GM12864 (cell line): ENCODE data around the gene SHROOM3.

Experiments
- DNase-seq: peaks from one replicate; pipeline ENCODE4 v3.0.0-alpha.2; 2011; ENCODE audit warnings: low read depth
- H3K4me3 ChIP-seq: 2 replicates; pipeline ENCODE4 v1.5.1; 2011; ENCODE audit warnings: mild to moderate bottlenecking, low read depth, low read length, control low read depth
- CTCF ChIP-seq: IDR thresholded peaks from 2 replicates; pipeline ENCODE4 v1.5.1; 2011; ENCODE audit warnings: low read depth, mild to moderate bottlenecking, moderate library complexity, low read length, control low read depth, inconsistent platforms; ENCODE audit errors: missing control alignments

The SHROOM3 gene

GRCh38 chr4:76802236-76803021, 367.4 kb downstream of the SHROOM3 start:
- no peak for DNase-seq
- no peak overlapping the region for H3K4me3 ChIP-seq
- no peak for TF ChIP-seq CTCF

GRCh38 chr4:76803522-76803921, 368.5 kb downstream of the SHROOM3 start:
- H3K4me3 ChIP-seq, result no peak overlapping the region
- no peak for DNase-seq
- no peak for TF ChIP-seq CTCF

GRCh38 chr4:76804096-76804495, 369.1 kb downstream of the SHROOM3 start:
- DNase-seq, result no peak
- TF ChIP-seq CTCF, result no peak
- H3K4me3 ChIP-seq, result no peak overlapping the region

- TF ChIP-seq CTCF, result no peak
- H3K4me3 ChIP-seq, result no peak overlapping the region
- no peak for DNase-seq
Observed at GRCh38 chr4:76806346-76806745, 371.3 kb downstream of the SHROOM3 start.

GRCh38 chr4:76806757-76807156, 371.7 kb downstream of the SHROOM3 start:
- no peak for DNase-seq
- no peak for TF ChIP-seq CTCF
- H3K4me3 ChIP-seq, result no peak overlapping the region

GRCh38 chr4:76809594-76810305, 374.7 kb downstream of the SHROOM3 start:
- no peak for DNase-seq

More at GRCh38 chr4:76809594-76810305, 374.7 kb downstream of the SHROOM3 start:
- no peak overlapping the region for H3K4me3 ChIP-seq
- TF ChIP-seq CTCF, result no peak
